Neural progenitor cell (in vitro differentiated cells): Measurements from ENCODE around the gene PRPF8. TPM values are rescaled to one million over a fixed set of nuclear protein-coding genes. Genes with fewer than 3 reads are reported as not detected.

Source experiments
- DNase-seq: peaks from one replicate; pipeline ENCODE4 v3.0.0-alpha.2; 2016; ENCODE audit warnings: low spot score
- H2AFZ ChIP-seq: fragments of 200-600 bp; sonication (generic); replicated peaks from 2 replicates; pipeline ENCODE4 v1.6.1; 2016; ENCODE audit warnings: antibody characterized with exemption
- H3F3A ChIP-seq: fragments of 200-600 bp; sonication (generic); 2 replicates; pipeline ENCODE4 v1.6.1; 2016; ENCODE audit warnings: antibody characterized with exemption, low read depth
- H3K27ac ChIP-seq: fragments of 200-600 bp; sonication (generic); 2 replicates; pipeline ENCODE4 v1.5.1; 2016; ENCODE audit warnings: mild to moderate bottlenecking
- H3K27me3 ChIP-seq: fragments of 200-600 bp; sonication (generic); 2 replicates; pipeline ENCODE4 v1.6.1; 2016; ENCODE audit warnings: mild to moderate bottlenecking, moderate library complexity
- H3K36me3 ChIP-seq: fragments of 200-600 bp; sonication (generic); 2 replicates; pipeline ENCODE4 v1.5.1; 2016
- H3K4me1 ChIP-seq: fragments of 200-600 bp; sonication (generic); 2 replicates; pipeline ENCODE4 v1.6.1; 2016; ENCODE audit warnings: mixed run types
- H3K4me2 ChIP-seq: fragments of 200-600 bp; sonication (generic); 2 replicates; pipeline ENCODE4 v1.6.1; 2016
- H3K4me3 ChIP-seq: fragments of 200-600 bp; sonication (generic); 2 replicates; pipeline ENCODE4 v1.5.1; 2016
- H3K79me2 ChIP-seq: fragments of 200-600 bp; sonication (generic); 2 replicates; pipeline ENCODE4 v1.6.1; 2016; ENCODE audit warnings: low read depth
- H3K9ac ChIP-seq: fragments of 200-600 bp; sonication (generic); 2 replicates; pipeline ENCODE4 v1.6.1; 2016
- H3K9me3 ChIP-seq: fragments of 200-600 bp; sonication (generic); 2 replicates; pipeline ENCODE4 v1.5.1; 2016; ENCODE audit warnings: low read depth
- H4K20me1 ChIP-seq: fragments of 200-600 bp; sonication (generic); 2 replicates; pipeline ENCODE4 v1.6.1; 2016; ENCODE audit warnings: low read depth
- H3K27ac Mint-ChIP-seq: 3 replicates; pipeline ENCODE4 v1.8.0; 2021; ENCODE audit warnings: mixed read lengths
- H3K27me3 Mint-ChIP-seq: 2 replicates; pipeline ENCODE4 v1.8.0; 2022; ENCODE audit warnings: low read depth, mild to moderate bottlenecking, inconsistent platforms, moderate library complexity, mixed read lengths; ENCODE audit not compliant: insufficient read depth
- H3K36me3 Mint-ChIP-seq: 3 replicates; pipeline ENCODE4 v1.8.0; 2021; ENCODE audit warnings: mixed read lengths
- H3K4me1 Mint-ChIP-seq: 3 replicates; pipeline ENCODE4 v1.8.0; 2021; ENCODE audit warnings: mixed read lengths
- H3K4me3 Mint-ChIP-seq: 3 replicates; pipeline ENCODE4 v1.8.0; 2021; ENCODE audit warnings: mild to moderate bottlenecking, moderate library complexity, mixed read lengths
- H3K9me3 Mint-ChIP-seq: 3 replicates; pipeline ENCODE4 v1.8.0; 2020; ENCODE audit warnings: mixed read lengths
- EZH2 ChIP-seq: fragments of 200-600 bp; sonication (generic); IDR thresholded peaks from 2 replicates; pipeline ENCODE4 v1.6.1; 2017; ENCODE audit warnings: antibody characterized with exemption, mild to moderate bottlenecking, moderate library complexity
- EZH2phosphoT487 ChIP-seq: fragments of 200-600 bp; sonication (generic); IDR thresholded peaks from 2 replicates; pipeline ENCODE4 v1.6.1; 2017; ENCODE audit warnings: antibody characterized with exemption
- microRNA counts: library from miRNA; unstranded; fragments of <30 nt; microRNA quantifications from one replicate; lab custom pipeline; 2016
- small RNA-seq: library from RNA; depleted of rRNA; stranded (forward); fragments of <200 nt; gene quantifications from one replicate; pipeline ENCODE3, GENCODE V24; 2015
- total RNA-seq: library from RNA; depleted of rRNA; stranded (reverse); fragments of >200 nt; gene quantifications from 2 replicates; pipeline ENCODE4 v1.2.3, GENCODE V29; 2015; ENCODE audit warnings: low replicate concordance
- TF ChIP-seq, protein P1 (sequence below): fragments of 200-600 bp; sonication (generic); IDR thresholded peaks from 2 replicates; pipeline ENCODE4 v1.5.1; 2017; ENCODE audit warnings: antibody characterized with exemption, mild to moderate bottlenecking

The PRPF8 gene
- total RNA-seq, 1 donor from 2014 or later, result 119 TPM

- no peak overlapping the region for H3K27ac Mint-ChIP-seq
- H3F3A ChIP-seq, result peaks cover 5% of the 10 kb centered on the region
- no peak overlapping the region for H3K4me3 Mint-ChIP-seq
- no peaks in the 10 kb centered on the region for H4K20me1 ChIP-seq
- H3K27me3 Mint-ChIP-seq, result peaks cover 4% of the 10 kb centered on the region
- H2AFZ ChIP-seq, result no peak overlapping the region
- no peaks in the 10 kb centered on the region for H3K36me3 ChIP-seq
- DNase-seq, result no peak
- H3K4me1 ChIP-seq, result peaks cover 12% of the 10 kb centered on the region
- H3K4me2 ChIP-seq, result no peak overlapping the region
- peaks cover 14% of the 10 kb centered on the region for H3K36me3 Mint-ChIP-seq
- H3K4me3 ChIP-seq, result no peak overlapping the region
- H3K9me3 Mint-ChIP-seq, result peaks cover 14% of the 10 kb centered on the region
- TF ChIP-seq EZH2 (no peak), EZH2phosphoT487 (no peak)
- TF ChIP-seq, protein P1, sequence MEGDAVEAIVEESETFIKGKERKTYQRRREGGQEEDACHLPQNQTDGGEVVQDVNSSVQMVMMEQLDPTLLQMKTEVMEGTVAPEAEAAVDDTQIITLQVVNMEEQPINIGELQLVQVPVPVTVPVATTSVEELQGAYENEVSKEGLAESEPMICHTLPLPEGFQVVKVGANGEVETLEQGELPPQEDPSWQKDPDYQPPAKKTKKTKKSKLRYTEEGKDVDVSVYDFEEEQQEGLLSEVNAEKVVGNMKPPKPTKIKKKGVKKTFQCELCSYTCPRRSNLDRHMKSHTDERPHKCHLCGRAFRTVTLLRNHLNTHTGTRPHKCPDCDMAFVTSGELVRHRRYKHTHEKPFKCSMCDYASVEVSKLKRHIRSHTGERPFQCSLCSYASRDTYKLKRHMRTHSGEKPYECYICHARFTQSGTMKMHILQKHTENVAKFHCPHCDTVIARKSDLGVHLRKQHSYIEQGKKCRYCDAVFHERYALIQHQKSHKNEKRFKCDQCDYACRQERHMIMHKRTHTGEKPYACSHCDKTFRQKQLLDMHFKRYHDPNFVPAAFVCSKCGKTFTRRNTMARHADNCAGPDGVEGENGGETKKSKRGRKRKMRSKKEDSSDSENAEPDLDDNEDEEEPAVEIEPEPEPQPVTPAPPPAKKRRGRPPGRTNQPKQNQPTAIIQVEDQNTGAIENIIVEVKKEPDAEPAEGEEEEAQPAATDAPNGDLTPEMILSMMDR, result no peak
- no peak overlapping the region for H3K9ac ChIP-seq
- peaks cover 17% of the 10 kb centered on the region for H3K4me1 Mint-ChIP-seq
- no peak overlapping the region for H3K27ac ChIP-seq
- H3K27me3 ChIP-seq, result no peaks in the 10 kb centered on the region
- no peaks in the 10 kb centered on the region for H3K79me2 ChIP-seq
- H3K9me3 ChIP-seq, result no peaks in the 10 kb centered on the region
Observed at GRCh38 chr17:1601571-1601970, 83.1 kb downstream of the PRPF8 start.

MicroRNAs within 50 kb of the gene (microRNA counts, 767-probe panel; counts per million panel counts)
- 2,552 counts per million, percentile 90 among the panel's probes with 10 or more counts for microRNA hsa-miR-22-3p (lab: Ali Mortazavi, UCI)

Small RNA genes lying within 50 kb of the gene (small RNA-seq; reads per million reads assigned to genes)
- gene RN7SL105P, result not detected

Other genes starting within 250 kb of the PRPF8 start
- gene CRK, start 228.6 kb downstream of the PRPF8 start, total RNA-seq, result 52.2 and 59.6 TPM in 2 replicates
- 28.7 and 40.6 TPM in 2 replicates for gene MYO1C, start 192.2 kb downstream of the PRPF8 start, total RNA-seq
- gene INPP5K, start 168.3 kb downstream of the PRPF8 start, total RNA-seq, result 11.7 and 20.9 TPM in 2 replicates
- gene PITPNA, start 122.1 kb downstream of the PRPF8 start, total RNA-seq, result 25.3 and 29.6 TPM in 2 replicates
- 6.8 and 18.4 TPM in 2 replicates for gene SLC43A2, start 56.0 kb downstream of the PRPF8 start, total RNA-seq
- 1.1 TPM in 1 of 2 replicates, not detected in the other for gene SCARF1, start 39.1 kb downstream of the PRPF8 start, total RNA-seq
- 0.13 and 2.8 TPM in 2 replicates for gene RILP, start 35.0 kb downstream of the PRPF8 start, total RNA-seq
- gene TLCD2, start 25.5 kb upstream of the PRPF8 start, total RNA-seq, result 0.15 and 0.28 TPM in 2 replicates
- 1.9 and 10.4 TPM in 2 replicates for gene WDR81, start 39.8 kb upstream of the PRPF8 start, total RNA-seq
- 0.59 TPM in 1 of 2 replicates, not detected in the other for gene SERPINF2, start 58.0 kb upstream of the PRPF8 start, total RNA-seq
- 57.9 and 93.5 TPM in 2 replicates for gene SERPINF1, start 77.2 kb upstream of the PRPF8 start, total RNA-seq
- 24.0 and 24.4 TPM in 2 replicates for gene SMYD4, start 145.0 kb upstream of the PRPF8 start, total RNA-seq
- gene RPA1, start 145.1 kb upstream of the PRPF8 start, total RNA-seq, result 78.5 and 94.4 TPM in 2 replicates